ENCODE data around the gene SPINT1.
A peak's percentile ranks its signal among the peaks of the same experiment; 100 is the strongest.

SPINT1 gene

DNA sequence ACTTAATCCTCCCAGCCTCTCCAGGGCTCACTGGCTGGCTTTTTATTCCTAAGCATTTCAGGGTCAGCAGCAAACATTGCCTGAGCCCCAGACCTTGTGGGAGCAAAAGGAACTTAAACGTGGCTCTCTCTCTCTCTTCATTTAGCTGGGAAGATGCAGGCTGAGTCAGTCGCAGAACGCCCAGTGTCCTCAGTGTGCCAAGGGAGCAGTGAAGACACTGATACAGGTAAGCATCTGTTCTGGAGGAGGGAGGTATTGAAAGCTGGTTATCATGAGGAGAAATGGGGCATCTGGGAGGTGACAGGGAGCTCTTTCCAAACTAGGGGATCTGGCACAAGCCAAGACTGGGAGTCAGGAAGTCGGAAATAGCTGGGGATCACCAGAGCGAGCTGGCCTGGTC, 25.8 kb downstream of the SPINT1 start:
- DNase-seq (ENCODE audit: low read depth), result no peak
- TF ChIP-seq, protein P1, sequence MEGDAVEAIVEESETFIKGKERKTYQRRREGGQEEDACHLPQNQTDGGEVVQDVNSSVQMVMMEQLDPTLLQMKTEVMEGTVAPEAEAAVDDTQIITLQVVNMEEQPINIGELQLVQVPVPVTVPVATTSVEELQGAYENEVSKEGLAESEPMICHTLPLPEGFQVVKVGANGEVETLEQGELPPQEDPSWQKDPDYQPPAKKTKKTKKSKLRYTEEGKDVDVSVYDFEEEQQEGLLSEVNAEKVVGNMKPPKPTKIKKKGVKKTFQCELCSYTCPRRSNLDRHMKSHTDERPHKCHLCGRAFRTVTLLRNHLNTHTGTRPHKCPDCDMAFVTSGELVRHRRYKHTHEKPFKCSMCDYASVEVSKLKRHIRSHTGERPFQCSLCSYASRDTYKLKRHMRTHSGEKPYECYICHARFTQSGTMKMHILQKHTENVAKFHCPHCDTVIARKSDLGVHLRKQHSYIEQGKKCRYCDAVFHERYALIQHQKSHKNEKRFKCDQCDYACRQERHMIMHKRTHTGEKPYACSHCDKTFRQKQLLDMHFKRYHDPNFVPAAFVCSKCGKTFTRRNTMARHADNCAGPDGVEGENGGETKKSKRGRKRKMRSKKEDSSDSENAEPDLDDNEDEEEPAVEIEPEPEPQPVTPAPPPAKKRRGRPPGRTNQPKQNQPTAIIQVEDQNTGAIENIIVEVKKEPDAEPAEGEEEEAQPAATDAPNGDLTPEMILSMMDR (conservative IDR thresholded peaks at IDR 0.05; ENCODE audit: low read depth, low read length), result no peak
- no peak overlapping the region for H3K4me3 ChIP-seq (ENCODE audit: low read depth, low read length)

DNA sequence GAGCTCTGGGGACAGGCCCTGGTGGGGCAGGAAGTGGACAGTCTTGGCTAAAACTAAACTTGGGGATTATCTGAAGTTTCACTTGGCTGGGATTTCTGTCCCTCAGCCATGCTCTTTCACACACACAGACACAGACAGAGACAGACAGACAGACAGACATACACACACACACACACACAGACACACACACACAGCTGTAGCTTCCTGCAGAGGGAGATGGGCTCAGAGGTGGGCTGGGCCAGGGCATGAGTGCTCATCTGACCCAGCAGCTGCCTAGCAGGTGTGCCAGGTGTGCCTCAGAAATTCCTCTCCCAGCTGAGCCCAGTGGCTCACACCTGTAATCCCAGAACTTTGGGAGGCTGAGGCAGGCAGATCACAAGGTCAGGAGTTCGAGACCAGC, 26.9 kb downstream of the SPINT1 start:
- no peak for DNase-seq (ENCODE audit: low read depth)
- TF ChIP-seq, protein P1 (conservative IDR thresholded peaks at IDR 0.05; ENCODE audit: low read depth, low read length), result no peak

DNA sequence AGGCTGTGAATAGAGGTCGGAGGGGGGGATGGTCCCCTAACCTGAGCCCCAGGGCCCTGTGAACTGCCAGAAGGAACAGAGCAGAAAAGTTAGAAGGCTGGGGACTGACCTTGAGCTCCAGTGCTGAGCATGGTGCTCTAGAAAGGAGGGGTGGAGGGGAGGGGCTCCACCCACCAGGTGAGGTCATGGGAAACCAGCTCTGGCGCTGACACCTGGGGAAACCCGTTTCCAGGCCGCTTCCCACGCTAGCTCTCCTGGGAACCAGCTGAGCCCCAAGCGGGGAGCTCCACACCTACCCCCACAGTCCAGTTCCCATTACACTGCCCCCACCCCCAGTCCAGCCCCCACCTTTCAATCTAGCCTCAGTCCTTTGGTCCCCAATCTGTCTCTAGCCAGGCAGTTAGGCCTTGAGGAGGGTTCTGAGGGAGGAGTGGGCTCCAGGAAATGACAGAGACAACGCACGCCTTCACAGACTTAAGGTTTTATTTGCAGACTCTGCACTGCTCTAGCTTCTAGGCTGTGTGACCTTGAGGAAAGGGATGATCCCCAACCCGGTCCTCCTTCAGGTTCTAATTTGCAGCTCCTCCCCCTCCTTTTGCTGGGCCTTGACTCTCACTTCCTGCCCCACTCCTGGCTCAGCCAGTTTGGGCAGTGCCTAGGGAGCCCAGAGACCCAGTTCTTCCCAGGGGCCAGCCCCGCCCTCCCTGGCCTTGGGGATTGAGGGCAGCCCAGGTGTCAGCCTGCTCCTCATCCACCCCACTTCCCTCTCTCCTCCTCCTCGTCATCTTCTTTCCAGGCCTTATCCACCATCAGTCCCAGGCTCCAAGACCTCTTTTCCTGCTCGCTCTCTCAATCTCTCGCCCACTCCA, 28.1 kb downstream of the SPINT1 start:
- no peak overlapping the region for H3K4me3 ChIP-seq (ENCODE audit: low read depth, low read length)
- DNase-seq (ENCODE audit: low read depth), result no peak
- TF ChIP-seq, protein P1 (conservative IDR thresholded peaks at IDR 0.05; ENCODE audit: low read depth, low read length), result no peak

More for the DNA sequence above, 26.9 kb downstream of the SPINT1 start:
- H3K4me3 ChIP-seq (ENCODE audit: low read depth, low read length), result no peak overlapping the region

DNA sequence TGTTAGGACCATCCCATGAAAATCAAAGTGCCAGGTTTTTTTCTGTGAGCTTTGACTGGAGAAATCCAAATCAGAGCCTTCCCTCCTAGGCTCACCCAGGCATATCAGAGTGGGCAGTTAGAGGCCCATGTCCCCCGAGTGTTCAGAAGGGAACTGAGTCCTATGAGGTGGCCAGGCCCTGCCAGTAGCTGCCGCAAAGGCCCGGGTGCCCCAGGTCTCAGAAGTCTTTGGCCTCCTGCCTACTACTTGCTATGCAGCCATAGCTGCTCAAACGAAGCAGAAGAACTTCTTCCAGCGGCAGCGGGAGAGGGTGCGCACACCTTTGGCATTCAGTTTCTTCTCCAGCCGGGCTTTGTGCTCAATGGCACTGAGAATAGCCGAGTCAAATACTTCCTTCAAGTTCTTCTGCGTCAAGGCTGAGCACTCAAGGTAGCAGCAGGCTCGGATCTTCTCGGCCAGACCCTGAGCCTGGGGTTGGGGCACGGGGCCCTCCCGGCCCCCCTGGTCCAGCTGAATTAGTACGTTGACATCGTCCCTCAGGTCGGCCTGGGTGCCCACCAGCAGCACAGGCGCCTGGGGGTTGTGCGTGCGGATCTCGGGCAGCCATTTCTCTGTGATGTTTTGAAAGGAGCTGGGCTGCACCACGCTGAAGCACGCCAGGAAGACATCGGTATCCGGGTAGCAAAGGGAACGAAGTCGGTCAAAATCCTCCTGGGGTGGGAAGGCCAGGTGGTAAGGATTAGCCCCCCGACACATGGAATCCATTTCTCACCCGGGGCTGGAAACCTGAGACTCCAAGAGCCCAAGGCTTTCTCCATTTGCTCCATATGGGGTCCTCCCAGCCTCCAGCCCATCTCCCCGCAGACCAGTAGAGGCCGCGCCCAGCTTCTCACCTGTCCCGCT, 29.2 kb downstream of the SPINT1 start:
- H3K4me3 ChIP-seq (ENCODE audit: low read depth, low read length), result peak overlapping the region; percentile 52
- DNase-seq (ENCODE audit: low read depth), result no peak
- TF ChIP-seq, protein P1 (conservative IDR thresholded peaks at IDR 0.05; ENCODE audit: low read depth, low read length), result no peak

DNA sequence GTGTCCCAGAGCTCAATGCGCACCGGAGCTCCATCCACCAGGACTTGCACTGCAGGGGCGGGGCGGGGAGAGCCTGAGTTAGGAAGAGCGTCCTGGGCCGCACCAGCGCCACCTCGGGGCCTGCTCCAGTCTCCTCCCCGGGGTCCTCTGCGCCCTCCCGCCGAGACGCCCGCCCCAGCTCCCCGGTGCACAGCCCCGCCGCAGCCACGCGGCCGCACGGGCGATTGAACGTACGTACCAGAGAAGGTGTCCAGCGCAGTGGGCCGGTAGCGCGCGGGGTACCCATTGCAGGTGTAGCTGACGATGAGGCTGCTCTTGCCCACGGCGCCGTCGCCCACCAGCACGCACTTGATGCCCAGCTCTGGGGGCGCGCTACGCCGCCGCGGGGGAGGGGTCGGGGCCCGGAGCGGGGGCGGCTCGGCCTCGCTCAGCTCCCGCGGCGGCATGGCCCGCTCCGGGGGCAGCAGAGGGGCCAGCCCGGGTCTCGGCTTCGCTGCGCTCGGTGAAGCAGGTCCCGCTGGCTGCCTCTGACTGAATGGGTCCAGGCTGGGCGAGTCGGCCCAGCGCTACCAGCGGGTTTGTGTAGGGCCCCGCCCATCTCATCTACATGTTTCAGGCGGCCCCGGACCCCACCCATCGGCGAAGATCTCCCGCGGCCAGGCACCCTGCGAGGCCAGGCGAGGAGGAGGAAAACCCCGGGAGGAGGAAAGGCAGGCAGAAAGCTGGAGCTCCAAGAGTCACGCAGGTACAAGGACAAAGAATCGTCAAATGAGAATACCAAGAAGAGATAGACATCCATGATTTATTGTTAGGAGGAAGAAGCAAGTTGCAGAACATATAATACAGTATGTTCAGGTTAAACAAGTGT, 30.1 kb downstream of the SPINT1 start, which contains the start of gene RHOV:
RHOV (minus strand) TSS at position 541 of the 868 bp plus-strand sequence; CDS start at position 446, 95 bp downstream.
- DNase-seq (ENCODE audit: low read depth), result peak; percentile 34
- TF ChIP-seq, protein P1 (conservative IDR thresholded peaks at IDR 0.05; ENCODE audit: low read depth, low read length), result peak; percentile 33
- peak within 1 kb of the TSS; percentile 52 for H3K4me3 ChIP-seq (ENCODE audit: low read depth, low read length)

DNA sequence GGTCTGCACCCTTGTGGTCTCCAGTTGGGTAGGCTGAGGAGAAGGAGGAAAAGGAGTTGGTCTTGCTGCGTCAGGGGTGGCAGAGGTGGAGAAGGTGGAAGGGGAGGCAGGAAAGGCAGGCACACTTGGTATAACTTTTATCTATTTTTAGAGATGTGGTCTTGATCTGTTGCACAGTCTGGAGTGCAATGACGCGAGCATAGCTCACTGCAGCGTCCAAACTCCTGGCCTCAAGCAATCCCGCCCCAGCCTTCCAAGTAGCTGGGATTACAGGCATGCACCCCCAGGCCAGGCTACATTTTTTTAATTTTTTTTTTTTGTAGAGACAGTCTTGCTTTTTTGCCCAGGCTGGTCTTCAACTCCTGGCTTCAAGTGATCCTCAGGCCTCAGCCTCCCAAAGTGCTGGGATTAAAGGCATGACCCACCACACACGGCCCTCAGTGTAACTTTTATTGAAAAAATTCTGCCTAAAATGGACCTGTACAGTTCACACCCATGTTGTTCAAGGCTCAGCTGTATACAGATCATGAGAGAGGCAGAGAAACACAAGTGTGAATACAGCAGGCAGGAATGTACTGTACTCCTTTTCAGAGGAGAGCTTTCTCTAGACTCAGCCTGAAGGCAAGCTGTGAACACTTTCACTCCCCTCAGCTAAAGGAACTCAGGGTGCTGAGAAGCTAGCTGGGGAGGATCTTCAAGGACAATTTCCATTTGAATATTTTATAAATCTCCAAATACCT, 32.3 kb downstream of the SPINT1 start:
- peak; percentile 16 for DNase-seq (ENCODE audit: low read depth)
- TF ChIP-seq, protein P1 (conservative IDR thresholded peaks at IDR 0.05; ENCODE audit: low read depth, low read length), result no peak
- no peak overlapping the region for H3K4me3 ChIP-seq (ENCODE audit: low read depth, low read length)

Data from choroid plexus epithelial cell (primary cell).